ENCODE results near the gene NDUFB5.

DNA sequence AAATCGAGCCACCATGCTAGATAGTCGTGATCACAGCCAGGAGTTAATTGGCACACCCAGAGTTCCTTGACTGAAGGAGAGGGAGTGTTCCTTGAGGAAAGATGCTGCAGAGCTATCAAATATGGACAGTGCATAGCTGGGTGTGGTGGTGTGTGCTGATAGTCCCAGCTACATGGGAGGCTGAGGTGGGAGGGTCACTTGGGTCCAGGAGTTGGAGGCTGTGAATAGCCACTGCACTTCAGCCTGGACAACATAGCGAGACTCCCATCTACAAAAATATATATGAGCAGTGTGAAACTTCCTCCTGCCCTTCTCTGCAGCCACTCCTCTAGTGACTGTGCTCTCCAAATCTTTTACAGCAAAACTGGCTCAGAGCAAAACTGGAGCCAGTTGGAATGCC lies 38.3 kb downstream of the NDUFB5 start:
- TF ChIP-seq POLR2A (IDR thresholded peaks at IDR 0.05) (no peak), EP300 (IDR thresholded peaks at IDR 0.05) (no peak)

Data from ovary (tissue), 1 donor.